ENCODE measurements around the gene STK32A. TPM values are rescaled to one million over a fixed set of nuclear protein-coding genes. Genes with fewer than 3 reads are reported as not detected.
"Not testable (repeated sequence)": the region's sequence is repeated elsewhere in the genome, so short reads cannot be mapped to it uniquely, and the experiment has no call there.

Gene STK32A
- total RNA-seq, 2 donors from 2014 or later = 6.6 to 9.1 TPM

DNA sequence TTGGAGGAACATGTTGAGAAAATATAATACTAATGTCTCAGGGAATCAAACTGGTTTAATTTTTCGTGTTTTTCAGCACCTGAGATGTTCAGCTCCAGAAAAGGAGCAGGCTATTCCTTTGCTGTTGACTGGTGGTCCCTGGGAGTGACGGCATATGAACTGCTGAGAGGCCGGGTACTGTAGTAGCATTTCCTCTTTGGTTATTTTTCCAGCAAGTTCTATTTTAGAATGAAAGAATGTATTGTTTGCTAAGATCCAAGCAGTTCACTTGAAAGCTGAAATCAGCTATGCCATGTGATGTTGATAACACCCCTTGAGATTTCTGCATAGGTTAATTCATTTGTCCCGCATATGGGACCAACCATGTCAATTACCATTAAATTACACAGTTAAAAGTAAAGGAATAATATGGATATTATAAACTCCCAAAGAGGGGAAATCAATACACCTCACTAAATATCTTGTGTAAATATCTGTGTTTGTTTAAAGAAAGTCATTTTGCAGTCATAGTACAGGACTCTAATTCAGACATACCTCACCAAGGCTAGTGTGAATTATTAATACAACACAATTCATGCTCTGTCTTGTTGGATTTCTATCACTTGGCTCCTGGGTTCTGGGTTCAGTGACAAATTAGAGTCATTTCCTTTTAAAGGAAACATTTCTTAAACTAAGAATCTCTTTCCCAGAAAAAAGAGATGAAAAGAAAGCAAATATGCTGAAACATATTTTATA lies 126.8 kb downstream of the STK32A start:
- peak; percentile 56 for ATAC-seq
- Histone ChIP-seq H3K4me3 (no peak overlapping the region), H3K27ac (peak overlapping the region in 3 of 4 donors; percentile 8 to 22 (median 14)), H3K9me3 (no peaks in the 10 kb centered on the region), H3K4me1 (peaks cover 10% of the 10 kb centered on the region), H3K36me3 (replicated peaks in 1 of 2; ENCODE audit: insufficient read depth in 1 of 2, low read depth in 2 of 2) (no peaks in the 10 kb centered on the region), H3K27me3 (no peaks in the 10 kb centered on the region)
- WGBS, 2 donors = 43 to 56% methylated on average over 4 of the region's 4 CpGs
- no peak for TF ChIP-seq POLR2A (IDR thresholded peaks at IDR 0.05)
- TF ChIP-seq, protein P1, sequence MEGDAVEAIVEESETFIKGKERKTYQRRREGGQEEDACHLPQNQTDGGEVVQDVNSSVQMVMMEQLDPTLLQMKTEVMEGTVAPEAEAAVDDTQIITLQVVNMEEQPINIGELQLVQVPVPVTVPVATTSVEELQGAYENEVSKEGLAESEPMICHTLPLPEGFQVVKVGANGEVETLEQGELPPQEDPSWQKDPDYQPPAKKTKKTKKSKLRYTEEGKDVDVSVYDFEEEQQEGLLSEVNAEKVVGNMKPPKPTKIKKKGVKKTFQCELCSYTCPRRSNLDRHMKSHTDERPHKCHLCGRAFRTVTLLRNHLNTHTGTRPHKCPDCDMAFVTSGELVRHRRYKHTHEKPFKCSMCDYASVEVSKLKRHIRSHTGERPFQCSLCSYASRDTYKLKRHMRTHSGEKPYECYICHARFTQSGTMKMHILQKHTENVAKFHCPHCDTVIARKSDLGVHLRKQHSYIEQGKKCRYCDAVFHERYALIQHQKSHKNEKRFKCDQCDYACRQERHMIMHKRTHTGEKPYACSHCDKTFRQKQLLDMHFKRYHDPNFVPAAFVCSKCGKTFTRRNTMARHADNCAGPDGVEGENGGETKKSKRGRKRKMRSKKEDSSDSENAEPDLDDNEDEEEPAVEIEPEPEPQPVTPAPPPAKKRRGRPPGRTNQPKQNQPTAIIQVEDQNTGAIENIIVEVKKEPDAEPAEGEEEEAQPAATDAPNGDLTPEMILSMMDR (IDR thresholded peaks at IDR 0.05) = no peak
- intact Hi-C loops (cut with DNase I) = no loop called here
- no peak for DNase-seq

DNA sequence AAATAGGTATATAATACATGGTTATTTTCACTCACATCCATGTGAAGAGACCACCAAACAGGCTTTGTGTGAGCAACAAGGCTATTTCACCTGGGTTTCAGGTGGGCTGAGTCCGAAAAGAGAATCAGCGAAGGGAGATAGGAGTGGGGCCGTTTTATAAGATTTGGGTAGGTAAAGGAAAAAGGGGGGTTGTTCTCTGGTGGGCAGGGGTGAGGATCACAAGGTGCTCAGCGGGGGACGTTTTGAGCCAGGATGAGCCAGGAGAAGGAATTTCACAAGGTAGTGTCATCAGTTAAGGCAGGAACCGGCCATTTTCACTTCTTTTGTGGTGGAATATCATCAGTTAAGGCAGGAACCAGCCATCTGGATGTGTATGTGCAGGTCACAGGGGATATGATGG lies 132.6 kb downstream of the STK32A start:
- intact Hi-C loops (cut with DNase I) = not testable (repeated sequence)

DNA sequence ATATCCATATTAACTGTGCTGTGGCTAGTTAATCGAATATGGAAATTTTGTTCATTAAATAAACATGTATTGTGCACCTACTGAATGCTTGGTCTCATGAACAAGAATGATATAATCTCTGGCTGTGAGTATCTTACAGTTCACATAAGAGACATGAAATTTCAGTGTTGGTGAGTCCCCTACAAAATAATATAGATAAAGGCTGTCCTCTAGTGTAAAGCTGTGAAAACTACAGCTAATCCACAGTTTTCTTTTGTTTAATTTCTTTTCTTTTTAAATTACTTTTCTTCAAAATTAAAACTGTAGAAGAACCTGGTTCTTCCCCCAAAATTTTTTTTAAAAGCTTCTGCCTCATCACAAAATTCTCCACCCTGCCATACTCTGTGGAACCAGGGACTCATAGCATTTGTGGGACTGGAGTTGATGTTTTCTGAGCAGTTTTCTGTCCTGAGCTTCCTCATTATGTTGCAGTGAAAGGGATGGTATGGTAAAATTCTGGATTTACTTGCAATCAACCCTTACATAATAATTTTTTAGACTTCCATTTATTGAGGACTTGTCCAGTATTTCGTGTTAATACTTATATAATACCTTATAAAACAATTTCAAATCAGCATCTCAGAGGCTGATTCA lies 135.0 kb downstream of the STK32A start:
- no peaks in the 10 kb centered on the region for H3K27me3 ChIP-seq
- intact Hi-C loops (cut with DNase I) = no loop called here
- 16 to 19% methylated on average over 2 of the region's 2 CpGs for WGBS, 2 donors
- no peaks in the 10 kb centered on the region for H3K9me3 ChIP-seq
- no peaks in the 10 kb centered on the region for H3K36me3 ChIP-seq (replicated peaks in 1 of 2; ENCODE audit: insufficient read depth in 1 of 2, low read depth in 2 of 2)
- no peak for DNase-seq
- no peak overlapping the region for H3K27ac ChIP-seq
- TF ChIP-seq POLR2A (IDR thresholded peaks at IDR 0.05) = no peak
- TF ChIP-seq, protein P1 (IDR thresholded peaks at IDR 0.05) = peak; percentile 56 to 83 (median 73)
- no peak overlapping the region for H3K4me3 ChIP-seq
- no peaks in the 10 kb centered on the region for H3K4me1 ChIP-seq
- ATAC-seq = peak; percentile 59

More for the DNA sequence above, 132.6 kb downstream of the STK32A start:
- H3K4me3 ChIP-seq; H3K27me3 ChIP-seq; ATAC-seq; H3K4me1 ChIP-seq; H3K36me3 ChIP-seq (replicated peaks in 1 of 2; ENCODE audit: insufficient read depth in 1 of 2, low read depth in 2 of 2); H3K9me3 ChIP-seq; DNase-seq; H3K27ac ChIP-seq: not testable (repeated sequence)
- 81 to 88% methylated on average over 6 of the region's 6 CpGs for WGBS, 2 donors

DNA sequence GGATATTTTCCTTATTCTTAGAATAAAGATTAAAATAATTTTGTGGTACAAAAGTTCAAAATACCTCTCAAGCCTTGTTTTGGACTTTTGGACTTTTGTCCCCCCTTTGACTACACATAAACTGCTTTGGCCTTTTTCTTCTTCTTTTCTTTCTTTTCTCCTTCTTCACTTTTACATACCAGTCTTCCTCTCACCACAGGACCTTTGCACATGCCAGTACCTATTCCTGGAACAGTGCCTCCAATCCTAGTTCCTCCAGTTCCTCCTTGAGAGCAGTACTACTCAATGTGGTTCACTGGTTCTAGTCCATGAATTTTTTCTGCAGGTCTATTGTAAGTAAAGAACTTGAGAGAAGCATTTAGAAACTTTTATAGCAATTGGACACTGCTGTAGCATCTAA lies 136.5 kb downstream of the STK32A start:
- no peak for TF ChIP-seq POLR2A (IDR thresholded peaks at IDR 0.05)
- TF ChIP-seq, protein P1 (IDR thresholded peaks at IDR 0.05) = no peak
- Histone ChIP-seq H3K4me3 (no peak overlapping the region), H3K4me1 (no peaks in the 10 kb centered on the region), H3K27me3 (no peaks in the 10 kb centered on the region), H3K36me3 (replicated peaks in 1 of 2; ENCODE audit: insufficient read depth in 1 of 2, low read depth in 2 of 2) (no peaks in the 10 kb centered on the region), H3K27ac (no peak overlapping the region), H3K9me3 (no peaks in the 10 kb centered on the region)
- no peak for ATAC-seq
- no peak for DNase-seq
- intact Hi-C loops (cut with DNase I) = no loop called here

DNA sequence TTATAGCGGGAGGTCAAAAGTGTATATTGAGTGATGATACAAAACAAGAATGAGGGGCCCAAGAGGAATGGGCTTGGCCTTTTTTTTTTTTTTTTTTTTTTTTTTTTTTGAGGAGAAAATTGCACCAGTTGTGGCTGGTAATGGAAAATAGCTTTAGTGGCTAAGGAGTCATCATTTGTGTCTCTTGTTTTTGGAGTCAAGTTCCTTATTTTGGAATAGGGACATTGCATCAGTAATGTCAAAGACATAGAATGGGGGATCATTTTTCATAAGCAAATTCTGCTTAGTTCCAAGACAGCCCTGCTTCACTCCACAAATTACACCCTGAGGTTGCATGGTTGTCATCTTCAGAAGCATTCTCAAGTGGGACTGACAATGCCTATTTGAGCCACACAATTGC lies 137.4 kb downstream of the STK32A start:
- TF ChIP-seq, protein P1 (IDR thresholded peaks at IDR 0.05) = no peak
- TF ChIP-seq POLR2A (IDR thresholded peaks at IDR 0.05) = no peak
- Histone ChIP-seq H3K9me3 (no peaks in the 10 kb centered on the region), H3K4me3 (no peak overlapping the region), H3K27ac (no peak overlapping the region), H3K36me3 (replicated peaks in 1 of 2; ENCODE audit: insufficient read depth in 1 of 2, low read depth in 2 of 2) (no peaks in the 10 kb centered on the region), H3K27me3 (no peaks in the 10 kb centered on the region), H3K4me1 (no peaks in the 10 kb centered on the region)
- intact Hi-C loops (cut with DNase I) = no loop called here
- DNase-seq = no peak
- ATAC-seq = no peak
- WGBS, 2 donors = 97 to 100% methylated on average over 1 of the region's 1 CpG
